Cardiac muscle cell (in vitro differentiated cells and primary cell): ENCODE data around the gene PSEN2. TPM values are rescaled to one million over a fixed set of nuclear protein-coding genes. Genes with fewer than 3 reads are reported as not detected.
"Not testable (repeated sequence)": the region's sequence is repeated elsewhere in the genome, so short reads cannot be mapped to it uniquely, and the experiment has no call there.

Source experiments
- DNase-seq, 2 donors: peaks; one replicate each; pipeline versions ENCODE4 v3.0.0 to v3.0.0-alpha.2; 2010 to 2017; ENCODE audit warnings: low read depth in 1 of 2, low spot score in 1 of 2
- H3K27ac ChIP-seq: fragments of 200-600 bp; sonication (generic); 2 replicates; pipeline ENCODE4 v1.5.1; 2016
- H3K27me3 ChIP-seq: fragments of 200-600 bp; sonication (generic); 2 replicates; pipeline ENCODE4 v1.6.0; 2016; ENCODE audit warnings: control low read depth
- H3K36me3 ChIP-seq: fragments of 200-600 bp; sonication (generic); 2 replicates; pipeline ENCODE4 v1.5.1; 2016; ENCODE audit warnings: control low read depth
- H3K4me1 ChIP-seq: fragments of 200-600 bp; sonication (generic); 2 replicates; pipeline ENCODE4 v1.8.1; 2017; ENCODE audit warnings: low read depth, mild to moderate bottlenecking, mixed run types
- H3K4me3 ChIP-seq: fragments of 200-600 bp; sonication (generic); 2 replicates; pipeline ENCODE4 v1.5.1; 2016; ENCODE audit warnings: mild to moderate bottlenecking
- H3K9me3 ChIP-seq: fragments of 200-600 bp; sonication (generic); 2 replicates; pipeline ENCODE4 v1.5.1; 2017; ENCODE audit warnings: low read depth, mild to moderate bottlenecking, control low read depth
- polyA plus RNA-seq: library from polyadenylated mRNA; unstranded; fragments of >200 nt; fragmentation: Nextera tagmentation; extraction: Ambion mirVana; gene quantifications from 2 replicates; pipeline ENCODE4 v1.2.1, GENCODE V29; 2016
- total RNA-seq: library from RNA; depleted of rRNA; stranded (reverse); fragments of >200 nt; gene quantifications from 2 replicates; pipeline ENCODE4 v1.2.3, GENCODE V29; 2016
- TF ChIP-seq, protein P1 (sequence below): IDR thresholded peaks from 2 replicates; pipeline ENCODE4 v1.5.1; 2012; ENCODE audit warnings: low read depth, mild to moderate bottlenecking, low read length

Gene PSEN2
- total and polyA plus RNA-seq, 2 experiments from 2014 or later: 31.1 to 41.3 TPM

DNA sequence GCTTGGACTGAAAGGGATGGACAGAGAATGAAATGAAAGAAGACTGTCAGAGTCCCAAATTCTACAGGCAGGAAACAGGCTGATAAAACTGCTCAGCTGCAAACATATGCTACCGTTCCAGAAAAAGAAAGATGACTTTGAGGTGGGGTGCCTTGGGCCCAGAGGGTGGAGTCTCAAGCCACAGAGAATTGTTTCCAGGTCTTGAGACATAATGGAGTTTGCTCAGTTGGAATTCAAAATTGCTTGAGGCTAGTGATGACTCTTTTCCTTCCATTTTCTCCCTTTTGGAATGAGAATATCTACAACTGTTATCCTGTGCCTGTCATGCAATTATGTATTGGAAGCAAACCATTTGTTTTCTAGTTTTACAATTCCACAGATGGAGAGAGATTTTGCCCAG is 23.6 kb upstream of the PSEN2 start:
- Histone ChIP-seq H3K4me3 (no peak overlapping the region), H3K4me1 (no peaks in the 10 kb centered on the region), H3K36me3 (no peaks in the 10 kb centered on the region), H3K27ac (no peak overlapping the region), H3K9me3 (no peaks in the 10 kb centered on the region), H3K27me3 (no peaks in the 10 kb centered on the region)
- TF ChIP-seq, protein P1, sequence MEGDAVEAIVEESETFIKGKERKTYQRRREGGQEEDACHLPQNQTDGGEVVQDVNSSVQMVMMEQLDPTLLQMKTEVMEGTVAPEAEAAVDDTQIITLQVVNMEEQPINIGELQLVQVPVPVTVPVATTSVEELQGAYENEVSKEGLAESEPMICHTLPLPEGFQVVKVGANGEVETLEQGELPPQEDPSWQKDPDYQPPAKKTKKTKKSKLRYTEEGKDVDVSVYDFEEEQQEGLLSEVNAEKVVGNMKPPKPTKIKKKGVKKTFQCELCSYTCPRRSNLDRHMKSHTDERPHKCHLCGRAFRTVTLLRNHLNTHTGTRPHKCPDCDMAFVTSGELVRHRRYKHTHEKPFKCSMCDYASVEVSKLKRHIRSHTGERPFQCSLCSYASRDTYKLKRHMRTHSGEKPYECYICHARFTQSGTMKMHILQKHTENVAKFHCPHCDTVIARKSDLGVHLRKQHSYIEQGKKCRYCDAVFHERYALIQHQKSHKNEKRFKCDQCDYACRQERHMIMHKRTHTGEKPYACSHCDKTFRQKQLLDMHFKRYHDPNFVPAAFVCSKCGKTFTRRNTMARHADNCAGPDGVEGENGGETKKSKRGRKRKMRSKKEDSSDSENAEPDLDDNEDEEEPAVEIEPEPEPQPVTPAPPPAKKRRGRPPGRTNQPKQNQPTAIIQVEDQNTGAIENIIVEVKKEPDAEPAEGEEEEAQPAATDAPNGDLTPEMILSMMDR: no peak
- DNase-seq: peak in 1 of 2 donors; percentile 3

DNA sequence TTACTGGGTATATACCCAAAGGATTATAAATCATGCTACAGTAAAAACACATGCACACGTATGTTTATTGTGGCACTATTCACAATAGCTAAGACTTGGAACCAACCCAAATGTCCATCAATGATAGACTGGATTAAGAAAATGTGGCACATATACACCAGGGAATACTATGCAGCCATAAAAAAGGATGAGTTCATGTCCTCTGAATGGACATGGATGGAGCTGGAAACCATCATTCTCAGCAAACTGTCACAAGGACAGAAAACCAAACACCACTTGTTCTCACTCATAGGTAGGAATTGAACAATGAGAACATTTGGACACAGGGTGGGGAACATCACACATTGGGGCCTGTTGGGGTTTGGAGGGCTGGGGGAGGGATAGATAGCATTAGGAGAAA is 15.9 kb upstream of the PSEN2 start:
- H3K9me3 ChIP-seq, H3K36me3 ChIP-seq, DNase-seq, H3K27ac ChIP-seq, H3K4me1 ChIP-seq, H3K4me3 ChIP-seq, H3K27me3 ChIP-seq: not testable (repeated sequence)

DNA sequence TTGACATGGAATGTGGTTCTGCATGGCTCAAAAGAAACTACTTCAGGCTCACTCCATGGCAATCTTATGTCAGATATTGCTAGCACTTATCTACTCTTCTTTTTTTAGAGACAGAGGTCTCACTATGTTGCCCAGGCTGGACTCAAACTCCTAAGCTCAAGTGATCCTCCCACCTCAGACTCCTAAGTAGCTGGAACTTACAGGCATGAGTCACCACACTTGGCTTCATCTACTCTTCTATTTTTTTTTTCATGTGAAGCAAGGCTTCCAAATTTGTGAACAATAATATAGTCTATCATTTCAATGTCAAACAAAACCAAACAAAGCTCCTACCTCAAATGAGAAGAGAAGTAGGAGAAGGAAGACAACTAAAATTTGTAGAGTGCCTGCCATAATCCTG is 7.5 kb upstream of the PSEN2 start:
- TF ChIP-seq, protein P1: no peak
- H3K4me3 ChIP-seq: no peak overlapping the region
- no peaks in the 10 kb centered on the region for H3K9me3 ChIP-seq
- H3K36me3 ChIP-seq: no peaks in the 10 kb centered on the region
- DNase-seq: peak in 1 of 2 donors; percentile 69
- H3K27me3 ChIP-seq: no peaks in the 10 kb centered on the region
- H3K4me1 ChIP-seq: no peaks in the 10 kb centered on the region
- no peak overlapping the region for H3K27ac ChIP-seq

DNA sequence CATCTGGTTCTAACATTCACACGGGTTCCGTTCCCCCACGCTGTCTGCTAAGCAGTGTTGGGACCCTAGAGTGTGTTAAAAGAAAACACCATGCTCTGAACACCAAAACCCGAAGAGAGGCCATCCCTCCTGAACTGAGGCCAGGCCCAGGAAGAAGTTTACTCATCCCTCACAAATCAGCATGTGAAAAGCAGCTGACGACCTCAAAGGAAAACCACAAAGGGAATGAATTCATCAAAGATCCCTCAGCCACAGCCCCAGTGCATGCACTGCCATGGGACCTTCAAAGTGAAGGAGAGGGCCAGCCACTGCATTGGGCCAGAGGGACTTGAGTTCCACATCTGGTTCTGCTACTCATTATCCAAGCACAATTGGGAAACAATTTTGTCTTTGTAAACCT is 7.0 kb upstream of the PSEN2 start:
- no peak overlapping the region for H3K4me3 ChIP-seq
- no peaks in the 10 kb centered on the region for H3K9me3 ChIP-seq
- no peaks in the 10 kb centered on the region for H3K4me1 ChIP-seq
- H3K36me3 ChIP-seq: no peaks in the 10 kb centered on the region
- no peaks in the 10 kb centered on the region for H3K27me3 ChIP-seq
- H3K27ac ChIP-seq: no peak overlapping the region
- TF ChIP-seq, protein P1: no peak
- DNase-seq: peak in 1 of 2 donors; percentile 49

DNA sequence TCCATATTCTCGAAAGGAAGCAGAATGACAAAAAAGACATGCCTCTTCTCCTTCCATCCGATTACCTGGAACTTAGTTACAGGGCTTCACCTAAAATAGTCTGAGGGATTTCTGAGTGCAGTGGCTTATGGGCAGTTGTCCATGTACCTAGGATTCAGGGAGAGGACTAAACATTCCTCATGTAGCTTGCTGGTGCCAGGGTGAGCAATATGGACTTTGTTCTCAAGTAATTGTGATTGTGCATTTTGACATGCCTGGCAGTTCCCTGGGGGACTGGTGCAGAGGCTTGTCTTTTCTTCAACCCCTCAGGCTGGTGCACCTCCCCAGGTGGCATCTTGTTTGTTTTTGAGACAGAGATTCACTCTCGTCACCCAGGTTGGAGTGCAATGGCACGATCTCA is 6.1 kb upstream of the PSEN2 start:
- DNase-seq: no peak
- TF ChIP-seq, protein P1: no peak
- no peaks in the 10 kb centered on the region for H3K27me3 ChIP-seq
- no peaks in the 10 kb centered on the region for H3K4me1 ChIP-seq
- no peaks in the 10 kb centered on the region for H3K9me3 ChIP-seq
- H3K36me3 ChIP-seq: no peaks in the 10 kb centered on the region
- H3K27ac ChIP-seq: no peak overlapping the region
- H3K4me3 ChIP-seq: no peak overlapping the region

DNA sequence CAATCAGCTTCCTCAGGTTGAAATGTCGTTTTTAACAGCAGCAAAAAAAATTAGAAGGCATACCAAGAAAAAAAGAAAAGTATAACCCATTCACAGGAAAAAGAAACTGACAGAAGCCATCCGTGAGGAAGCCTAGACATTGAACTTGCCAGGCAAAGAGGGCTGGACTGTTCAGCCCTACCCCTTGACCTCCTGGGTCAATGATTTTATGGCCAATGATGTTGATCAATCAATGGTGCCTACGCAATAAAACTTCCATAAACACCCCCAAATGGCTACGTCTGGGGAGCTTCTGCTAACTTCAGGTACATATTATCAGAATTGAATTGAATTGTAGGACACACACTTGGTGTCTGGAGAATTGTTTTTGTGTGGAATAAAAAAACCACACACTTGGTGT is 4.8 kb upstream of the PSEN2 start:
- DNase-seq: no peak
- no peaks in the 10 kb centered on the region for H3K4me1 ChIP-seq
- H3K27ac ChIP-seq: no peak overlapping the region
- H3K9me3 ChIP-seq: no peaks in the 10 kb centered on the region
- TF ChIP-seq, protein P1: no peak
- no peaks in the 10 kb centered on the region for H3K27me3 ChIP-seq
- H3K36me3 ChIP-seq: no peaks in the 10 kb centered on the region
- H3K4me3 ChIP-seq: no peak overlapping the region
